SK-N-SH (cell line): ENCODE measurements around the gene AKR7A2. TPM values are rescaled to one million over a fixed set of nuclear protein-coding genes. Genes with fewer than 3 reads are reported as not detected.

ENCODE experiments used
- polyA plus RNA-seq, 3 experiments: library from polyadenylated mRNA; depleted of rRNA; stranded (reverse); fragments of >200 nt; gene quantifications; 2 replicates each; pipeline ENCODE4 v1.2.3, GENCODE V29; 2012
- small RNA-seq, 7 experiments: library from RNA; depleted of rRNA; stranded (forward); fragments of <200 nt; gene quantifications; one replicate each; pipeline ENCODE3, GENCODE V24; 2012

AKR7A2 gene
- polyA plus RNA-seq, 1 of the 3 experiments (the other 2 are of a cell fraction): 40.7 TPM

Small RNA genes within 50 kb of the gene (small RNA-seq; reads per million reads assigned to genes)
- gene RNU6-1099P: 0 reads per million in 7 experiments

Other genes with a start within 250 kb of the AKR7A2 start
- gene UBR4, start 101.9 kb downstream of the AKR7A2 start, polyA plus RNA-seq (2012; rRNA removed): 51.3 and 68.7 TPM in 2 replicates
- gene EMC1, start 60.6 kb downstream of the AKR7A2 start, polyA plus RNA-seq (2012; rRNA removed): 55.9 and 87.6 TPM in 2 replicates
- 48.4 and 55.2 TPM in 2 replicates for gene MRTO4, start 60.3 kb downstream of the AKR7A2 start, polyA plus RNA-seq (2012; rRNA removed)
- gene AKR7A3, start 23.4 kb downstream of the AKR7A2 start, polyA plus RNA-seq (2012; rRNA removed): 0.38 and 0.54 TPM in 2 replicates
- 16.9 and 19.1 TPM in 2 replicates for gene SLC66A1, start 182 bp upstream of the AKR7A2 start, polyA plus RNA-seq (2012; rRNA removed)
- gene CAPZB, start 173.4 kb upstream of the AKR7A2 start, polyA plus RNA-seq (2012; rRNA removed): 116 and 122 TPM in 2 replicates